ENCODE results near the gene NBEAL2. TPM values are rescaled to one million over a fixed set of nuclear protein-coding genes. Genes with fewer than 3 reads are reported as not detected.

NBEAL2 gene
- total and polyA plus RNA-seq, 10 of the 15 experiments (the other 5 are each of a cell fraction or from before 2014, with no cell fraction given), result 0.07 to 127 (median 29.4) TPM

GRCh38 chr3:46990573-46991374, 11.3 kb downstream of the NBEAL2 start (continued):
- TF ChIP-seq ZNF592 (IDR thresholded peaks at IDR 0.05) (peak; percentile 29; the same call in 1 of the 2 replicates), SREBF1 (IDR thresholded peaks at IDR 0.05; ENCODE audit: low read length) (no peak), ATF7 (IDR thresholded peaks at IDR 0.05; ENCODE audit: low read depth) (peak; percentile 58), RELB (IDR thresholded peaks at IDR 0.05; ENCODE audit: low read depth) (peak; percentile 98), CTCF (IDR thresholded peaks at IDR 0.05 in 2 of 3, conservative IDR thresholded peaks at IDR 0.05 in 1 of 3; ENCODE audit: control insufficient read depth in 2 of 3, extremely low read depth in 1 of 3, insufficient read depth in 1 of 3, low read depth in 3 of 3, low read length in 3 of 3) (no peak), POU2F2 (IDR thresholded peaks at IDR 0.05; ENCODE audit: borderline replicate concordance, low read depth, low read length) (peak; percentile 89; the same call in 2 of the 3 replicates), IKZF2 (IDR thresholded peaks at IDR 0.05) (peak; percentile 82 to 84), ZNF274 (IDR thresholded peaks at IDR 0.05; ENCODE audit: insufficient read depth, insufficient read length) (no peak), GATAD2B (conservative IDR thresholded peaks at IDR 0.05; ENCODE audit: low read depth) (peak; percentile 94), NBN (IDR thresholded peaks at IDR 0.05) (peak; percentile 63; the same call in 1 of the 2 replicates), KLF5 (IDR thresholded peaks at IDR 0.05; ENCODE audit: partially characterized antibody) (peak; percentile 78), USF2 (IDR thresholded peaks at IDR 0.05; ENCODE audit: borderline replicate concordance, low read depth, low read length) (no peak), FOXM1 (IDR thresholded peaks at IDR 0.05; ENCODE audit: low read depth, low read length) (peak; percentile 24; the same call in 1 of the 2 replicates), PAX5 (IDR thresholded peaks at IDR 0.05; ENCODE audit: borderline replicate concordance, low read depth, low read length) (peak; percentile 77), TCF3 (IDR thresholded peaks at IDR 0.05; ENCODE audit: borderline replicate concordance, insufficient read depth, low read depth, low read length) (no peak)
- TF ChIP-seq, protein P1, sequence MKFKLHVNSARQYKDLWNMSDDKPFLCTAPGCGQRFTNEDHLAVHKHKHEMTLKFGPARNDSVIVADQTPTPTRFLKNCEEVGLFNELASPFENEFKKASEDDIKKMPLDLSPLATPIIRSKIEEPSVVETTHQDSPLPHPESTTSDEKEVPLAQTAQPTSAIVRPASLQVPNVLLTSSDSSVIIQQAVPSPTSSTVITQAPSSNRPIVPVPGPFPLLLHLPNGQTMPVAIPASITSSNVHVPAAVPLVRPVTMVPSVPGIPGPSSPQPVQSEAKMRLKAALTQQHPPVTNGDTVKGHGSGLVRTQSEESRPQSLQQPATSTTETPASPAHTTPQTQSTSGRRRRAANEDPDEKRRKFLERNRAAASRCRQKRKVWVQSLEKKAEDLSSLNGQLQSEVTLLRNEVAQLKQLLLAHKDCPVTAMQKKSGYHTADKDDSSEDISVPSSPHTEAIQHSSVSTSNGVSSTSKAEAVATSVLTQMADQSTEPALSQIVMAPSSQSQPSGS (IDR thresholded peaks at IDR 0.05; ENCODE audit: low read length), result no peak
- TF ChIP-seq, protein P2, sequence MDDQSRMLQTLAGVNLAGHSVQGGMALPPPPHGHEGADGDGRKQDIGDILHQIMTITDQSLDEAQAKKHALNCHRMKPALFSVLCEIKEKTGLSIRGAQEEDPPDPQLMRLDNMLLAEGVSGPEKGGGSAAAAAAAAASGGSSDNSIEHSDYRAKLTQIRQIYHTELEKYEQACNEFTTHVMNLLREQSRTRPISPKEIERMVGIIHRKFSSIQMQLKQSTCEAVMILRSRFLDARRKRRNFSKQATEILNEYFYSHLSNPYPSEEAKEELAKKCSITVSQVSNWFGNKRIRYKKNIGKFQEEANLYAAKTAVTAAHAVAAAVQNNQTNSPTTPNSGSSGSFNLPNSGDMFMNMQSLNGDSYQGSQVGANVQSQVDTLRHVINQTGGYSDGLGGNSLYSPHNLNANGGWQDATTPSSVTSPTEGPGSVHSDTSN (IDR thresholded peaks at IDR 0.05; ENCODE audit: insufficient replicate concordance, low read depth, low read length), result no peak

Data from GM12878 (cell line).